ENCODE data around the gene PLA2G2F.

Gene PLA2G2F

DNA sequence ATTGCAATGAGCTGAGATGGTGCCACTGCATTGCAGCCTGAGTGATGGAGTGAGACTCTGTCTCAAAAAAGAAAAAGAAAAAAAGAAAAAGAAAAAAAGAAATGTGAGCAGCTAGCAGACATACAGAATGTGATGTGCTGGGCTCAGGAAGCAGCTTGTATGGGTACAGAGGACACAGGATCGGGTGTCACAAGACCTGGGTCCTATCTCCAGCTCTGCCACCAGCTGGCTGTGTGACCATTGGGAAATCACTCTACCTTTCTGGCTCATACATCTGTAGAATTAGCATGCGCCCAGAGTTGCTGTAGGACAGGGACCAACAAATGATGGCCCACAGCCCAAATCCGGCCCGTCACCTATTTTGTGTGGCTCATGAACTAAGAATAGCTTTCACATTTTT lies 50.5 kb downstream of the PLA2G2F start:
- no peak for DNase-seq (ENCODE audit: low read depth)

GRCh38 chr1:20190256-20191160 lies 51.4 kb downstream of the PLA2G2F start:
- DNase-seq (ENCODE audit: low read depth), result no peak

DNA sequence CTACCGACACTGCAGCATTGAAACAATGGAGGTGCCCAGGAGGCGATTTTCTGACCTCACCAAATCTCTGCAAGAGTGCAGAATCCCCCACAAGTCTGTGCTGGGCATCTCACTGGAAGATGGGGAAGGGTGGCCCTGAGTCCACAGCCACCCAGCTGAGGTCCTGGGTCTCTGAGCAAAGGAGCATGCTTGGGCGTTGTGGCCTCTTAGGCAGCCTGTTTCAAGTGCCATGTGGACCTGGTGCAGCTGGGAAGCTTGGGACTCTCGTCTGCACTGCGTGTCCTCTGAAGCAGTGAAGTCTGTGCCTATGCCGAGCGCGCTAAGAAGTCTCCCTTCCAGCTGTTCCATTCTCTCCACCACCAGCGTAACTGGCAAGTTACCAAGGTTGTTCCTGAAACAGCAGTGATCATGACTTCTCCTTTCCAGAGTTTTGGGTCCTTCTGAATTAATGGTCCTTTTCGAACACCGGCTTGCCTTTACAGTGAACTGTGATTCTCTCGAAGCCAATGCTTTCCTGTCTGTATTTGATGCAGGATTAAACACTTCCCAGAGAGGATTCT lies 52.2 kb downstream of the PLA2G2F start:
- no peak for DNase-seq (ENCODE audit: low read depth)

- peak; percentile 60 for DNase-seq (ENCODE audit: low read depth)
Measured at GRCh38 chr1:20192364-20192763, 53.2 kb downstream of the PLA2G2F start.

GRCh38 chr1:20192871-20193411 lies 53.8 kb downstream of the PLA2G2F start:
- no peak for DNase-seq (ENCODE audit: low read depth)

GRCh38 chr1:20194224-20194623 lies 55.1 kb downstream of the PLA2G2F start:
- DNase-seq (ENCODE audit: low read depth), result no peak

GRCh38 chr1:20194757-20195461 lies 55.8 kb downstream of the PLA2G2F start:
- peak; percentile 30 for DNase-seq (ENCODE audit: low read depth)

GRCh38 chr1:20195462-20195780 lies 56.3 kb downstream of the PLA2G2F start:
- DNase-seq (ENCODE audit: low read depth), result no peak

DNA sequence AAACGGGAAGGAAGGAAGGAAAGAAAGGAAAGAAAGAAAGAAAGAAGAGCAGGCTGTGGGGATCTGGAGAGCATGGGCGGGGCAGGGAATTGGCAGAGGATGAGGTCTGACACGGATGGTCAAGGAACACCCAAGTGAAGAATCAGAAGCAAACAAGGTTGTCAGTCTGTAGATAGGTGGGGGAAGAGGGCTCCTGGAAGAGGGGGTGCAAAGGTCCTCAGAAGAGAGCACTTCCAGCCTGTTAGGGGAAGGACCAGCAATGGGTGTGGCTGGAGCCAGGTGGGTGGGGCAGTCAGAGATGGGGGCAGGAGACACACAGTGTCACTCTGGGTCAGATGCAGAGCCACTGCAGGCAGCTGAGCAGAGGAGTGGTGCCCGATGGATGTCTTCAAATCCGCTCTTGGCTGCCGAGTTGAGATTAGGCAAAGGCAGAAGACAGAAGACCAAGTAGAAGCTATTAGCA lies 58.2 kb downstream of the PLA2G2F start:
- DNase-seq (ENCODE audit: low read depth), result no peak

- DNase-seq (ENCODE audit: low read depth), result no peak
Measured at GRCh38 chr1:20198296-20198695, 59.2 kb downstream of the PLA2G2F start.

GRCh38 chr1:20198918-20199317 lies 59.8 kb downstream of the PLA2G2F start:
- no peak for DNase-seq (ENCODE audit: low read depth)

GRCh38 chr1:20199403-20199802 lies 60.3 kb downstream of the PLA2G2F start:
- DNase-seq (ENCODE audit: low read depth), result no peak

DNA sequence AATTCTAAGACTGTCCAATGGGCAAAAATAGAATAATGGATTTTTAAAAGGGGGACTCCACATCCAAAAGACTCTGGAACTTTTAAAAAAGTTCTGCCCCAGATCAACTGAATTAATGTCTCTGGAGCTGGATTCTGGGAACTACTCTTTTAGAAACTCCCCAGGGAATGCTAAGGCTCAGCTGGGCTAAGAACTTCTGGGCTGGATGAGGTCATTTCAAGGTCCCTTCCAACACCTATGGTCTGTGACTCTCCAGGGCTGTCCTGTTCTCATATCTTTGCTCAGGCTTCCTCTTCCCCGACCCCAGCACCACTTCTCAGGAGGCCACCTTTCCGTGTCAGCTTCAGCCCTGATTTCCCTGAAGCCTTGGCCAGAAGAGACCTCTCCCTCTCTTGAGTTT lies 60.7 kb downstream of the PLA2G2F start:
- DNase-seq (ENCODE audit: low read depth), result no peak
